HG03520 (cell line): ENCODE results near the gene KCTD11.
"Not testable (repeated sequence)": the region's sequence is repeated elsewhere in the genome, so short reads cannot be mapped to it uniquely, and the experiment has no call there.

Experiments used
- ATAC-seq: cut with Tn5 transposase; IDR thresholded peaks from one replicate; pipeline ENCODE4 v1.9.1; 2021; ENCODE audit warnings: mild to moderate bottlenecking, moderate library complexity; ENCODE audit not compliant: unreplicated experiment

The KCTD11 gene

DNA sequence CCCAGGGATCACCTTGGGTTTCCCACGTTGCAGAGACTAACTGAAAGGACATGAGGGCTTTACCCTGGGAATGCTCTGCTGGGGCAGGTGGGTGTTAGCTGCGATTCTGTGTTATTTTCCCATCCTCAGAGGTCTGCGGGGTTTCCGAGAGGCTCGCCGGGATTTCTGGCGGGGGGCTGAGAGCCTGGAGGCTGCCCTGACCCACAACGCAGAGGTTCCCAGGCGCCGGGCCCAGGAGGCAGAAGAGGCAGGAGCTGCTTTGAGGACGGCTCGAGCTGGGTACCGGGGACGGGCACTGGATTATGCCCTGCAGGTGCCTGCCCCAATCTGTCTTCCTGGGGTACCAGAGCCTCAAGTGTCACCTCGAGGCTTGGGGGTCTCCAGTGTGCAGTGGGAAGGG, 8.7 kb upstream of the KCTD11 start:
- no peak for ATAC-seq

DNA sequence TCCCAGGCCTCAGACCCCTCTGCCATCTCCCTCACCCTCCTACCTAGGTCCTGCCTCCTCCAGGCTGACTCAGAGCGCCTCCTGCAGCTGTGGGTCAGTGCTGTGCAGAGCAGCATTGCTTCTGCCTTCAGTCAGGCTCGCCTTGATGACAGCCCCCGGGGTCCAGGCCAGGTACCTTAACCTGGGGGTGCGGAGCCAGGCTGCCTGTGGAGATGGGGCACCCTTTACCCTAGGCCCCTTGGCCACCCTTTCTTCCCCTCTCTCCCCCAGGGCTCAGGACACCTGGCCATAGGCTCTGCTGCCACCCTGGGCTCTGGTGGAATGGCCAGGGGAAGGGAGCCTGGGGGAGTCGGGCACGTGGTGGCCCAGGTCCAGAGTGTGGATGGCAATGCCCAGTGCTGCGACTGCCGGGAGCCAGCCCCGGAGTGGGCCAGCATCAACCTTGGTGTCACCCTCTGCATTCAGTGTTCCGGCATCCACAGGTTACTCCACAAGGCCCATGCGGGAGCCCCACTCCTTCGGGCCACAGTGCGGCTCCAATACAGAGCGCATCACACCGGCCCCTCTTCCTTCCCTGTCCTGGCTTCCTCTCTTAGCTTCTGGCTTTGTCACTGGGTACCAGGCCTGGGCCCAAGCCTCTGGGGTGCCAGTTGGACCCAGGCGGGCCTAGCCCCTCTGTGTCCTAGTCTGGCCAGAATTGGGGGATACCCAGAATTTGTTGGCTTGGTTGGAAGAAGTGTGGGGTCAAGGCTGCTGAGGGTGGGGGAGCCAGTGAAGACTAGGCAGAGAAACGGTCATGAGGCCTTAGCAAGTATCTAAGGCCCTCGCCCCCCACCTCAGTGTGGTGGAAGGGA, 5.0 kb upstream of the KCTD11 start:
- ATAC-seq, result no peak

DNA sequence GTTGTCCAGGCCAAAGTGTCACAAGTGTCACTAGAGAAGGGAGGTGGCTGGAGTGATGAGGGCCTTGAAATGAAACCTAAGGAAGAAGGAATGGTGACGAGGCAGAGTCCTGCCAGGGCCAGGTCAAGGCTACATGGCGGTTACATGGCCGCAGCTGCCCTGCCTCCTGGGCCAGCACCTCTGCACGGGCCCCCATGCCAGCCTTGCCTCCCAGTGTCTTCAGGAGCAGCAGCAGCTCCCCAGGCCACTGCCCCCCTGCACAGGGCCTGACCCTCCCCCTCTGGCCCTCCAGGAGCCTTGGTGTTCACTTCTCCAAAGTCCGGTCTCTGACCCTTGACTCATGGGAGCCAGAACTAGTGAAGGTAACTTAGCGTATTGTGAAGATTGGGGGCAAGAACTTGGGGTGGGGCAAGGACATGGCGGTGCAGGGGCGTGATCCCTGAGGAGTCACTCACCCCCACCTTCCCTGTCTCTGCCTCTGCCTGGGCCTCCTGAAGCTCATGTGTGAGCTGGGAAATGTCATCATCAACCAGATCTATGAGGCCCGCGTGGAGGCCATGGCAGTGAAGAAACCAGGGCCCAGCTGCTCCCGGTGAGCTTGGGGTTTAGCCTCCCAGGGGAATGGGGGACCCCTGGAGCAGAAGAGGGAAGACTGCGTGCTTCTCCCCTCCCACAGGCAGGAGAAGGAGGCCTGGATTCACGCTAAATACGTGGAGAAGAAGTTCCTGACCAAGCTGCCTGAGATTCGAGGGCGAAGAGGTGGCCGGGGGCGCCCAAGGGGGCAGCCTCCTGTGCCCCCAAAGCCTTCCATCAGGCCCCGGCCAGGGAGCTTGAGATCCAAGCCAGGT, 4.1 kb upstream of the KCTD11 start:
- no peak for ATAC-seq

DNA sequence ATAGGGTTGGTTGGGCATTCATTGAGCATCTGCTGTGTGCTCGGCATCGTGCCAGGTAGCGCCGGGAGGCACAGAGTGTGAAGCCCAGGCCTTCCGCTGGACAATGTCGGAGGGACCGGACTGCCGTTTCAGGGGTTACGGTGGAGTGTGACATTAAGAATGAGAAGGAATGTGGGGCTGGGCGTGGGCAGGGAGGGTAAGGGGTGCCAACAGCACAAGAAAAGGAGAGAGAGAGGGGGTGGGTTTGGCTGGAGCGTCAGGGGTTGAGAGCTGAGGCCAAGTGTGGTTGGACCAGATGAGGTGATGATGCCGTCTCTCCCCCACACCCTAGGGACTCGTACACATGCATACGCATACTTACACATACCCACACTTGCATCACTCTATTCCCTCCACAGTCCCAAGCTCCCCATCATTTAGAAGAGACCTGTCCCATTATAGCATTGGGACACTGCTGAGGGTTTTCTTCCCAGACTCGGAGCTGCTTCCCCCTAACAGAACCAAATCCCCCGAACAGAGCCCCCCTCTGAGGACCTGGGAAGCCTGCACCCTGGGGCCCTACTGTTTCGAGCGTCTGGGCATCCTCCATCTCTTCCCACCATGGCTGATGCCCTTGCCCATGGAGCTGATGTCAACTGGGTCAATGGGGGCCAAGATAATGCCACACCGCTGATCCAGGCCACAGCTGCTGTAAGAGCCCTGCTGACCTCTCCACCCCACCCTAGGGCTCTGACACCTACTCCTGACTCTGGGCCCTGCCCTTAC, 3.3 kb upstream of the KCTD11 start:
- ATAC-seq, result no peak

DNA sequence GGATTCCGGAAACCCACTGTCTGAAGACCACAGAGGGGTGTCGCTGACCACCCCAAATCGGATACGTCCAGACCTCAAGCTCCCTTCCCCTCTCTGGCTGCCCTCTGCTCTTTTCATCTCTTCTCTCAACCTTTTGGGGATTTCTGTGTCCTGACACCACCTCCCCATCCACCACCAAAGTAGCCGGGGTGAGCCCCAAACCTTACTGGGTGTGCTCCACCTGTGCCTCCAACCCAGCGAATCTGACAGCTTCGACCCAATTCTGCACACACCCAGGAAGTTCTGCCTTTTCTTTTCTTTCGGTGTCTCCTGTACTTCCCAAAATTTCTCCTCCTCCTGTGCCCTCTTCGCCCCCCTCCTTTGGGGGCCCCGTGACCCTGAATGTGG, 534 bp downstream of the KCTD11 start:
- ATAC-seq, result no peak

DNA sequence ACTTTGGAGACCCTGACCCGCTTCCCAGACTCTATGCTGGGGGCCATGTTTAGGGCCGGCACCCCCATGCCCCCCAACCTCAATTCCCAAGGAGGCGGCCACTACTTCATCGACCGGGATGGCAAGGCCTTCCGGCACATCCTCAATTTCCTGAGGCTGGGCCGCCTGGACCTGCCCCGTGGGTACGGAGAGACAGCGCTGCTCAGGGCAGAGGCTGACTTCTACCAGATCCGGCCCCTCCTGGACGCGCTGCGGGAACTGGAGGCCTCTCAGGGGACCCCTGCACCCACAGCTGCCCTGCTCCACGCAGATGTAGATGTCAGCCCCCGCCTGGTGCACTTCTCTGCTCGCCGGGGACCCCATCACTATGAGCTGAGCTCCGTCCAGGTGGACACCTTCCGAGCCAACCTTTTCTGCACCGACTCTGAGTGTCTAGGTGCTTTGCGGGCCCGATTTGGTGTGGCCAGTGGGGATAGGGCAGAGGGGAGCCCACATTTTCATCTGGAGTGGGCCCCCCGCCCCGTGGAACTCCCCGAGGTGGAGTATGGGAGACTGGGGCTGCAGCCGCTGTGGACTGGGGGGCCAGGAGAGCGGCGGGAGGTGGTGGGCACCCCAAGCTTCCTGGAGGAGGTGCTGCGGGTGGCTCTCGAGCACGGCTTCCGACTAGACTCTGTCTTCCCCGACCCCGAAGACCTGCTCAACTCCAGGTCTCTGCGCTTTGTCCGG, 1.1 kb downstream of the KCTD11 start:
- no peak for ATAC-seq

DNA sequence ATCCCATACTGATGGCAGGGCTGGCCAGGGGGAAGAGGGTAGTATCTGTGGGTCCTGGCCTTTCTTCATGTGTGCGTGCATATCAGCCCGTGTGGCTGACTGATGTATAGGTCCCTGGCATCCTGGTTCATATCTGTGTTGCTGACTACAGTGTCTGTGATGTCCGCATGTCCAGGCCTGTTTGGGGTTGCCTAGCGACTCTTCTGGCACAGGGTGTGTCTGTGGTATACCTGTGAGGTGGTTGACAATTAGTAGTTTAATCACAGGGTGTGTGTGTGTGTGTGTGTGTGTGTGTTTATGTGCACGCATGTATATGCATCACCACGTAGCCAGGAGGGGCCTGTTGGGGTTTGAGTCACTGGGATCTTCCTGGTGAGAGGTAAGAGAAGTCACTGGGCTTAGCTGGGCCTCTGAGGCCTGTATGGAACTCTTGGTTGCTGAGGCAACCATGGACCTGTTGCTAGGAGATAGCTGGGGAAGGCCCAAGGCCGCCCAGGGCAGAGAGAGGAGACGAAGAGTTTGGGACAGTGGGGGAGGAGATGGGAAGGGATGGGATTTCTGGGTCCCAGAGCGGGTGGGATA, 2.4 kb downstream of the KCTD11 start:
- ATAC-seq, result no peak

DNA sequence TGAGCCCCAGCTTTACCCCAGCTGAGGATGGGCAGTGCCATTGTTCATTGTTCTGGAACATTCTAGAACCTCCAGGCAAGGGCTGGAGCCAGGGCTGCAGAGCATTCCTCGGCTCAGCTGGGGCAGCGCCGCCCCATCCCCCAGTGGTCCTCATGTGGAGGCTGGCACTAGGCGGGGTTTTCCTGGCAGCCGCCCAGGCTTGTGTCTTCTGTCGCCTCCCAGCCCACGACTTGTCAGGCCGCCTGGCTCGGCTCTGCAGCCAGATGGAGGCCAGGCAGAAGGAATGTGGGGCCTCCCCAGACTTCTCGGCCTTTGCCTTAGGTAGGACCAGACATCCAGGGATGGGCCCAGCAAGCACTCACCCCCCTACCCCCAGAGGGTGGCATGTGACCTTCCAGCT, 3.1 kb downstream of the KCTD11 start, which contains the start of gene TMEM95:
Gene TMEM95 (plus strand): TSS at position 104 of the 400 bp plus-strand sequence. CDS start 49 bp downstream, at position 153.
- no peak for ATAC-seq

DNA sequence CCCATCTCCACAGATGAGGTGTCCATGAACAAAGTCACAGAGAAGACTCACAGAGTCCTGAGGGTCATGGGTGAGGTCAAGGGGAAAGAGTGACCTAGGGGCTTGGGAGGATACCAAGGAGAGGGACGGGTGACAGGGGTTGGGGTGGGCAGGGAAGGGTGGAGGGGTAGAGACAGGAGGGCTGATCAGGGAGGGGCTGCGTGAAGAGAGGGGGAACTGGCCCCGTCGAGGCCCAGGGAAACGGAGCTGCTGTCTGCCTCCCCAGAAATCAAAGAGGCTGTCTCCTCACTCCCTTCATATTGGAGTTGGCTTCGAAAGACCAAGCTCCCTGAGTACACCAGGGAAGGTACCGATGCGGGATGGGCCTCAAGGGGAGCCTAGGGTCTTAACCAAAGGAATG, 3.6 kb downstream of the KCTD11 start:
- no peak for ATAC-seq

DNA sequence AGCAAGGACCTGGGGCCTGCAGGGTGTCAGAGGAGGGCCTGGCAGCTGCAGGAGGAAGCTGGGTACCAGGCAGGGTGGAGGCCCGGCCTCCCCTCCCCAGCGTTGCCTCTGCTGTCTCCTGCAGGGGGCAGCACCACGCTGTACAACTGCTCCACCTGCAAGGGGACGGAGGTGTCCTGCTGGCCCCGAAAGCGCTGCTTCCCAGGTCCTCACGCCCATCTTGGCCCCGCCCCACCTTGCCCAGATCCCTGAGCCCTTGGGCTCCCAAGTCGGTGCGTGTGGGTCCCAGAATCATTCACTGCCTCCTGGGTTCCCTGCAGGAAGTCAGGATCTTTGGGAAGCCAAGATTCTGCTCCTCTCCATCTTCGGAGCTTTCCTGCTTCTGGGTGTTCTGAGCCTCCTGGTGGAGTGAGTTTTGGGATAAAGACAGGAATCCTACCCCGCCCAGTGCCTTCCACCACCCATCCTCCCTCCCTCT, 4.1 kb downstream of the KCTD11 start:
- no peak for ATAC-seq

DNA sequence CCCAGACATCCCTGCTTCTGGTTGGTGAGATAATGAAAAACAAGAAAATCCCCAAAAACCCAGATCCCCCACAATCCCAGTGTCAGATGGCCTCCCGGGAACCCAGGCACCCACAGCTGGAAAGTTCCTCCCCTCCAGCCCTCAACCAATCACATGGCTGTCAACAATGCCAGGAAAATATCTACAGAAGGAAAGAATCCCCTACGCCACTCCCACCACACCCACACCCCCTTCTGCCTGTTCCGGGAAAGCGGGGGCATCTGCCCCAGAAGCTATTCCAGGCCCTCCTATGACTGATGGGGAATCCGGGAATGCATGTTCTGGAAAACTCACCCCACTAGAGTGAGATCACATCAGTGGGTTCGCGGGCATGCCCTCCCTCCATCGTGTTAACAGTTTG, 4.8 kb downstream of the KCTD11 start:
- no peak for ATAC-seq

DNA sequence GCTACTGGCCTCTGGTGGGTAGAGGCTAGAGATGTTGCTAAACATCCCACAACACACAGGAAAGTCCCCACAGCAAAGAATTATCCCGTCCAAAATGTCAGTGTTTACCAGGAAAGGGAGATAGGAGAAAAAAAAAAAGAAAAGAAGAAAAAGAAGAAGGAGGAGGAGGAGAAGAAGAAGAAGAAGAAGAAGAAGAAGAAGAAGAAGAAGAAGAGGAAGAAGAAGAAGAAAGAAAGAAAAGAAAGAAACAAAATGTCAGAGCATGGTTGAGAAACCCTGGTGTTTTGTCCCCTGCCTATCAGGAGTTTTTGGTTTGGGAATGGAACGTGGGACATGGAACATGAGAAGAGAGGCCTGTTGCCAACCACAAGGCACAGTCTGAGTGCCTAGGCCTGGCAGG, 5.4 kb downstream of the KCTD11 start:
- no peak for ATAC-seq

DNA sequence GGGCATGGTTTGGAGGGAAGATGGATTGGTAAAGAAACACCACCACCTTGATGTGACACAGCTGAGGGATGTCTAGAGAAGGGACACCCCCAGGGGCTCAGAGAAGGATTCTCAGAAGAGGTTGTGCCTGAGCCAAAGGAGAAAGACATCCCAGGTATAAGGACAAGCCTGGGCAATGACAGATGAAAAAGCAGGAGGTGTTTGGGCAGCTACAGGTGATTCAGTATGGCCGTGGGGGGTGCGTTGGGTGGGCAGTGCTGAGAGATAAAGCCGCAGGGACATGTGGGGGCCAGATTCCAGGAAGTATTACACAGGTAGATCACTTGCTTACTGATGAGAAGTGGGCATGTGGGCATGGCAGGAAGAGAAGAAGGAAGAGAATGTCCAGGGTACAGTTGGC, 9.9 kb downstream of the KCTD11 start:
- ATAC-seq, result no peak

DNA sequence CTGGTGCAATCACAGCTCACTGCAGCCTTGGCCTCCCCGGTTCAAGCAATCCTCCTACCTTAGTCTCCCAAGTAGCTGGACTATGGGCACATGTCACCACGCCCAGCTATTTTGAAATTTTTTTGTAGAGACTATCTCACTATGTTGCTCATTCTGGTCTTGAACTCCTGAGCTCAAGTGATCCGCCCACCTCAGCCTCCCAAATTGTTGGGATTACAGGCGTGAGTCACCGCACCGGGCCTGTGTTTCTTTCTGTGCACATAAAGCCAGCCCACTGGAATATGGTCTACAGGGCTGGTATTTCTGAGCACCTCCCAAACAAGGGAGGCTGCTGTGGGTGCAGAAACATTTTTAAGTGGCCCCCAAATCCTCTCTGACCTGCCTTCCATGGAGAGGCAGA, 11.3 kb downstream of the KCTD11 start:
- ATAC-seq, result no peak

DNA sequence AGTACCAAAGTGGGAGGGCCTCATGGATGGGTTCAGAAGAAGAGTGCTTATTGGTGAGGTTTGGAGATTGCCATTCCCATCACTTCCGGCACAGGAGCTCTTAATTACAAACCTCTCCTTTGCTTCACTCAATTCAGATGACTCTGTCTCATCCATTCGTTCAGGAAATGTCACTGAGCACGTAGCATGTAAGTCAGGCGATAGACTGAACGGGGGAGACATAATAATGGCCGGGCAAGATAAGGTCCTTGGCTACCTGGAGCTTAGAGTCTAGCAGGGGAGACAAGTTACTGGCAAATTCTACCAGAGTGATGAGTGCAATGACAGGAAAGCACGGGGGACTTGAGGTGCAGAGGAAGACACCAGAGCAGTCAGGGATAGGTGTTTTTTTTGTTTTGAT, 14.0 kb downstream of the KCTD11 start:
- not testable (repeated sequence) for ATAC-seq

DNA sequence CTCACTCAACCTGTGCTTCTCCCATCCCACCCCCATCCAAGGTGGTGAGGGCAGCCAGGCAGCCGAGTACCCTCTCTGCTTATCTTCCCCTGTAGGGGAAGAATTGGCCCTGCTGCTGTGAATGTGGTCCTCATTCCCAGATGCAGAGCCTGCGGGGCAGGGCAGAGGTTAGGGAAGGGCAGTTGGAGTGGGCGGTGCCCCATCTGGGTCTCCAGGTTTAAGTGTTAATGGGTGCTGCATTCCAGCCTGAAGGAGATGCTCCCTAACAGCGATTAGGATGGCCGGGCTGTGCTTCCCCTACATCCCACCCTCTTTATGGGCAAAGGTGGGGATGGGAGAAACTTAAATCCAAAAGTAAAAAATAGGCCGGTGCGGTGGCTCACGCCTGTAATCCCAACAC, 15.1 kb downstream of the KCTD11 start:
- no peak for ATAC-seq

DNA sequence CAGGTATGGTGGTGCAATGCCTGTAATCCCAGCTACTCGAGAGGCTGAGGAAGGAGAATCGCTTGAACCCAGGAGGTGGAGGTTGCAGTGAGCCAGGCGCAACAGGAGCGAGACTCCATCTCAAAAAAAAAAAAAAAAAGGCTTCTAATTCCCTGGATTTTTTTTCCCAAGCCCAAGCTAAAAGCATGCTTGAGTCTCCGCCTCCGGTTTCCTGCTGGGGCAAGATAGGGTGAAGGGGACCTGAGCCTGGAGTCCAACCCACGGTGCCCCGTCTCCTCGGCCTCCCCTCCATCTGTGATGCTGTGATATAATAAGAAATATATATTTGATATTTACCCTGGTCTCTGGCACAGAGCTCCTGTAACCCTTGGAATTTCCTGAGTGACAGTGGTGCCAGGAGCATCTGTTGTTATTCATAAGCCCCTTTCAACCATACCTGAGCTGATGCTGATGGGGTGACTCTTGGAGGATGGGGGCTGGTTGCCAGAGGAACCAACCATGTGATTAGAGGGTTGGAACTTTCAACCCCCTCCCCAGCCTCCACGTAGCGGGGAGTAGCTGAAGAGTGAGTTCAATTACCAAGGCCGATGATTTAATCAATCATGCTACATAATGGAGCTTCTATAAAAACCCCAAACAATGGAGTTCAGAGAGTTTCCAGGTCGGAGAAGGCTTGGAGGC, 16.1 kb downstream of the KCTD11 start:
- ATAC-seq, result no peak

DNA sequence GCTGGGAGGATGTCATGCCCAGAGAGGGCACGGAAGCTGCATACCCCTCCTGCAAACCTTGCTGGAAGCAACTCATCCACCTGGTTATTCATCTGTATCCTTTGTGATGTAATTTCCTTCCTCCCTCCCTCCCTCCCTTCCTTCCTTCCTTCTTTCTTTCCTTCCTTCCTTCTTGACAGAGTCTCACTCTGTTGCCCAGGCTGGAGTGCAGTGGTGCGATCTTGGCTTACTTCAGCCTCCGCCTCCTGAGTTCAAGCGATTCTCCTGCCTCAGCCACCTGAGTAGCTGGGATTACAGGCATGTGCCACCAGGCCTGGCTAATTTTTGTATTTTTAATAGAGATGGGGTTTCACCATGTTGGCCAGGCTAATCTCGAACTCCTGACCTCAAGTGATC, 16.6 kb downstream of the KCTD11 start:
- ATAC-seq, result not testable (repeated sequence)

DNA sequence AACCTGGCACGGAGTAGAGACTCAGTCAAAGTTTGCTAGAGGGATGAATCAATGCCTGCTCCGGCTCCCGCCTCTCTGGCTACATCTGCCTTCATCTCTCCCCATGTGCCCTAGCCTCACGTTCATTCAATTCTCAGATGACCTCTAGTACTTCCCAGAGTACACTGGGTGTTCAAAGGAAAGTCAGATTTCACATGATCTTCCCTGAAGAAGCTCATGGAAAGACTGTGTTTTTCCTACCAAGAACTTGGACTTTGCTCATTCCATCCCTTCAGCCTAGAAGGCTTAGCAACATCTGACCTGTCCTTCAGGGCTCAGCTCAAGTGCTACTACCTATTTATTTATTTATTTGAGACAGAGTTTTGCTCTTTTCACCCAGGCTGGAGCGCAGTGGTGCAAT, 17.9 kb downstream of the KCTD11 start:
- no peak for ATAC-seq

DNA sequence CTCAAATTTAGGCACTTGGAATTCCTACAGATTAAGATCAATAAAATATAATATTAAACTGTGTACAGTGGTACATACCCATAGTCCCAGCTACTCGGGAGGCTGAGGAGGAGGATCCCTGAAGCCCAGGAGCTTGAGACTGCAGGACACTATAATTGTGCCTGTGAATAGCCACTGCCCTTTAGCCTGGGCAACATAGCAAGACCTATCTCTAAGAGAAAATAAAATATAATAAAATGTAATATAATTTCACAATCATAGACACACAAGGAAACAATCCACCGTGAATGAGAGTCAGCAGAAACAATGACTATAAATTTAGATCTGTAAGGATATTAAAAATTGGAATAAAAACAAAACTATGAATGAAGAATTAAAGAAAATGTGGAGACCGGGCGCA, 18.9 kb downstream of the KCTD11 start:
- ATAC-seq, result no peak
